ENCODE data around the gene GABRB3.

GABRB3 gene

GRCh38 chr15:26525096-26525495 lies 247.8 kb downstream of the GABRB3 start:
- Histone ChIP-seq H3K36me3 (ENCODE audit: control insufficient read depth in 1 of 2, insufficient read depth in 2 of 2, low read length in 2 of 2) (no peaks in the 10 kb centered on the region), H3K79me1 (ENCODE audit: low read length) (no peaks in the 10 kb centered on the region), H3K4me2 (ENCODE audit: low read length) (no peak overlapping the region), H4K91ac (ENCODE audit: low read depth, low read length) (no peak overlapping the region), H3K18ac (ENCODE audit: low read length) (no peak overlapping the region), H2BK120ac (ENCODE audit: insufficient read depth, low read length, poor library complexity) (no peak overlapping the region), H2BK12ac (ENCODE audit: low read length) (no peak overlapping the region), H3K9me3 (ENCODE audit: insufficient read depth, low read depth, low read length) (no peaks in the 10 kb centered on the region), H3K79me2 (ENCODE audit: control insufficient read depth, insufficient read depth, low read length, poor library complexity) (no peaks in the 10 kb centered on the region), H2AFZ (ENCODE audit: insufficient read depth, low read length, poor library complexity) (no peak overlapping the region), H4K12ac (ENCODE audit: low read depth, low read length) (no peak overlapping the region), H3K23ac (ENCODE audit: low read length) (no peak overlapping the region), H3K4me3 (ENCODE audit: low read depth, low read length) (no peak overlapping the region), H3K27me3 (ENCODE audit: insufficient read depth, low read length) (no peaks in the 10 kb centered on the region), H3K4ac (ENCODE audit: low read depth, low read length) (no peak overlapping the region), H3K14ac (ENCODE audit: low read length) (no peak overlapping the region), H2AK5ac (ENCODE audit: low read length) (no peak overlapping the region), H2BK5ac (ENCODE audit: low read depth, low read length, poor library complexity) (no peak overlapping the region), H4K8ac (ENCODE audit: low read depth, low read length) (no peak overlapping the region), H3K9ac (ENCODE audit: low read length) (no peak overlapping the region), H3K4me1 (ENCODE audit: control insufficient read depth in 1 of 2, insufficient read depth in 2 of 2, low read length in 2 of 2) (no peaks in the 10 kb centered on the region), H3K27ac (ENCODE audit: low read depth, low read length) (no peak overlapping the region)
- no peak for DNase-seq
- WGBS (ENCODE audit: extremely low coverage, insufficient coverage, insufficient read length): no CpG with 5 or more reads among the region's 2 CpGs

- WGBS (ENCODE audit: extremely low coverage, insufficient coverage, insufficient read length): no CpG with 5 or more reads among the region's 9 CpGs
Measured at GRCh38 chr15:26521691-26522198, 251.1 kb downstream of the GABRB3 start.

GRCh38 chr15:26521130-26521529 lies 251.7 kb downstream of the GABRB3 start:
- Histone ChIP-seq H3K79me2 (ENCODE audit: control insufficient read depth, insufficient read depth, low read length, poor library complexity) (peaks cover 2% of the 10 kb centered on the region), H3K27ac (ENCODE audit: low read depth, low read length) (no peak overlapping the region), H2BK5ac (ENCODE audit: low read depth, low read length, poor library complexity) (no peak overlapping the region), H3K23ac (ENCODE audit: low read length) (no peak overlapping the region), H3K27me3 (ENCODE audit: insufficient read depth, low read length) (no peaks in the 10 kb centered on the region), H2AFZ (ENCODE audit: insufficient read depth, low read length, poor library complexity) (no peak overlapping the region), H4K8ac (ENCODE audit: low read depth, low read length) (no peak overlapping the region), H2AK5ac (ENCODE audit: low read length) (no peak overlapping the region), H3K14ac (ENCODE audit: low read length) (no peak overlapping the region), H2BK120ac (ENCODE audit: insufficient read depth, low read length, poor library complexity) (no peak overlapping the region), H3K4me1 (ENCODE audit: control insufficient read depth in 1 of 2, insufficient read depth in 2 of 2, low read length in 2 of 2) (no peaks in the 10 kb centered on the region), H3K4ac (ENCODE audit: low read depth, low read length) (no peak overlapping the region), H3K4me2 (ENCODE audit: low read length) (no peak overlapping the region), H4K91ac (ENCODE audit: low read depth, low read length) (no peak overlapping the region), H3K4me3 (ENCODE audit: low read depth, low read length) (no peak overlapping the region), H4K12ac (ENCODE audit: low read depth, low read length) (no peak overlapping the region), H3K18ac (ENCODE audit: low read length) (no peak overlapping the region), H2BK12ac (ENCODE audit: low read length) (no peak overlapping the region), H3K79me1 (ENCODE audit: low read length) (no peaks in the 10 kb centered on the region), H3K9me3 (ENCODE audit: insufficient read depth, low read depth, low read length) (no peaks in the 10 kb centered on the region), H3K36me3 (ENCODE audit: control insufficient read depth in 1 of 2, insufficient read depth in 2 of 2, low read length in 2 of 2) (no peaks in the 10 kb centered on the region), H3K9ac (ENCODE audit: low read length) (no peak overlapping the region)
- DNase-seq: no peak
- no CpG with 5 or more reads among the region's 8 CpGs for WGBS (ENCODE audit: extremely low coverage, insufficient coverage, insufficient read length)

More at GRCh38 chr15:26521691-26522198, 251.1 kb downstream of the GABRB3 start:
- Histone ChIP-seq H3K4me2 (ENCODE audit: low read length) (no peak overlapping the region), H3K23ac (ENCODE audit: low read length) (no peak overlapping the region), H3K9me3 (ENCODE audit: insufficient read depth, low read depth, low read length) (no peaks in the 10 kb centered on the region), H3K18ac (ENCODE audit: low read length) (no peak overlapping the region), H2BK120ac (ENCODE audit: insufficient read depth, low read length, poor library complexity) (no peak overlapping the region), H3K4me1 (ENCODE audit: control insufficient read depth in 1 of 2, insufficient read depth in 2 of 2, low read length in 2 of 2) (no peaks in the 10 kb centered on the region), H4K8ac (ENCODE audit: low read depth, low read length) (no peak overlapping the region), H4K91ac (ENCODE audit: low read depth, low read length) (no peak overlapping the region), H3K14ac (ENCODE audit: low read length) (no peak overlapping the region), H3K27ac (ENCODE audit: low read depth, low read length) (no peak overlapping the region), H3K27me3 (ENCODE audit: insufficient read depth, low read length) (no peaks in the 10 kb centered on the region), H3K36me3 (ENCODE audit: control insufficient read depth in 1 of 2, insufficient read depth in 2 of 2, low read length in 2 of 2) (no peaks in the 10 kb centered on the region), H3K9ac (ENCODE audit: low read length) (no peak overlapping the region), H3K4ac (ENCODE audit: low read depth, low read length) (no peak overlapping the region), H4K12ac (ENCODE audit: low read depth, low read length) (no peak overlapping the region), H2AFZ (ENCODE audit: insufficient read depth, low read length, poor library complexity) (no peak overlapping the region), H2BK12ac (ENCODE audit: low read length) (no peak overlapping the region), H2AK5ac (ENCODE audit: low read length) (no peak overlapping the region), H2BK5ac (ENCODE audit: low read depth, low read length, poor library complexity) (no peak overlapping the region), H3K4me3 (ENCODE audit: low read depth, low read length) (no peak overlapping the region), H3K79me1 (ENCODE audit: low read length) (no peaks in the 10 kb centered on the region), H3K79me2 (ENCODE audit: control insufficient read depth, insufficient read depth, low read length, poor library complexity) (peaks cover 2% of the 10 kb centered on the region)
- no peak for DNase-seq

GRCh38 chr15:26518885-26519284 lies 254.0 kb downstream of the GABRB3 start:
- H2BK5ac ChIP-seq (ENCODE audit: low read depth, low read length, poor library complexity): no peak overlapping the region
- WGBS (ENCODE audit: extremely low coverage, insufficient coverage, insufficient read length): no CpG with 5 or more reads among the region's 6 CpGs
- no peak overlapping the region for H3K18ac ChIP-seq (ENCODE audit: low read length)
- no peak for DNase-seq
- no peak overlapping the region for H2BK120ac ChIP-seq (ENCODE audit: insufficient read depth, low read length, poor library complexity)
- H2AFZ ChIP-seq (ENCODE audit: insufficient read depth, low read length, poor library complexity): no peak overlapping the region
- no peaks in the 10 kb centered on the region for H3K79me1 ChIP-seq (ENCODE audit: low read length)
- H4K8ac ChIP-seq (ENCODE audit: low read depth, low read length): no peak overlapping the region
- no peak overlapping the region for H3K4me3 ChIP-seq (ENCODE audit: low read depth, low read length)
- no peaks in the 10 kb centered on the region for H3K36me3 ChIP-seq (ENCODE audit: control insufficient read depth in 1 of 2, insufficient read depth in 2 of 2, low read length in 2 of 2)
- H2AK5ac ChIP-seq (ENCODE audit: low read length): no peak overlapping the region
- no peak overlapping the region for H3K4ac ChIP-seq (ENCODE audit: low read depth, low read length)
- H3K4me1 ChIP-seq (ENCODE audit: control insufficient read depth in 1 of 2, insufficient read depth in 2 of 2, low read length in 2 of 2): no peaks in the 10 kb centered on the region
- H3K9ac ChIP-seq (ENCODE audit: low read length): no peak overlapping the region
- H3K9me3 ChIP-seq (ENCODE audit: insufficient read depth, low read depth, low read length): no peaks in the 10 kb centered on the region
- H3K27me3 ChIP-seq (ENCODE audit: insufficient read depth, low read length): no peaks in the 10 kb centered on the region
- H3K23ac ChIP-seq (ENCODE audit: low read length): no peak overlapping the region
- H3K14ac ChIP-seq (ENCODE audit: low read length): no peak overlapping the region
- H3K4me2 ChIP-seq (ENCODE audit: low read length): no peak overlapping the region
- no peak overlapping the region for H3K27ac ChIP-seq (ENCODE audit: low read depth, low read length)
- no peak overlapping the region for H4K12ac ChIP-seq (ENCODE audit: low read depth, low read length)
- no peak overlapping the region for H4K91ac ChIP-seq (ENCODE audit: low read depth, low read length)
- peaks cover 2% of the 10 kb centered on the region for H3K79me2 ChIP-seq (ENCODE audit: control insufficient read depth, insufficient read depth, low read length, poor library complexity)
- no peak overlapping the region for H2BK12ac ChIP-seq (ENCODE audit: low read length)

Data from trophoblast cell (in vitro differentiated cells and primary cell).